HL-60/S4 treated with phorbol 12-myristate 13-acetate at 8.2 ng/mL for 4 days and 3 days (cell line): ENCODE results near the gene ST3GAL5.

ENCODE experiments used
- in situ Hi-C: fragments of 300-500 bp; cut with MboI; formaldehyde crosslinking; loops from 2 replicates; pipeline ENCODE4 v1.15.0; 2022; ENCODE audit warnings: low sequenced_read_pairs

Gene ST3GAL5

DNA sequence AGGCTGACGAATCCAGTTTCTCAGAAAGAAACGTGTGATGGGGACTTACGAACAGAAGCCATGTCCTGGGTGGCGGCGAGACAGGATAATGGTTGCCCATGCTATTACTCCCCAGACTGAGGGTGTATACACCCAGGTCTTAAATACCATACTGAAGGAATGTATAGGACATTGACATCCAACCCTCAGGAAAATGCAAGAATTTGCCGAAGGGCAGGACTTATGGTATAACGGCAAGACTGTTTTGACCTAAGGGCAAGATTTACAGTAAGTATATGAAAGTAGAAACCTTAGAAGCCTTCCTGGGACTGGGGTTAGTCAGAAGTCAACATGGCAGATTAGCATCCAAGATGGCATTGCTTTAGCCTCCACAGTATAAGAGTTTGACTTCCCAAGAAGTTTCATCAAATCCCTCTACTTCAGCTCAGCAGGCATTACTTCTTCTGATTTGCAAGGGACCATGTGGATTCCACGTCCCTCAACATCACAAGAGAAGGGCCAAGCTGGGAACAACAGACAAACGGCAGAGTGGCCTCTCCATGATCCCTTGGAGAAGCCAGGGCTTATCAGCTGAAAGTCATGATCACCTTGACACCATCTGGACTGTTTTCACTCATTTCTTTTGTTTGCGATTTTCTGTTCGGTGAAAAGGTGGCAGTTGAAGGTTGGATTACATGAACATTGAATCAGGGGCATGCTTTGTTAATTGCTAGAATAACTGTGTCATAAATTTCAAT lies 21.1 kb downstream of the ST3GAL5 start:
- in situ Hi-C loops = no loop called here

DNA sequence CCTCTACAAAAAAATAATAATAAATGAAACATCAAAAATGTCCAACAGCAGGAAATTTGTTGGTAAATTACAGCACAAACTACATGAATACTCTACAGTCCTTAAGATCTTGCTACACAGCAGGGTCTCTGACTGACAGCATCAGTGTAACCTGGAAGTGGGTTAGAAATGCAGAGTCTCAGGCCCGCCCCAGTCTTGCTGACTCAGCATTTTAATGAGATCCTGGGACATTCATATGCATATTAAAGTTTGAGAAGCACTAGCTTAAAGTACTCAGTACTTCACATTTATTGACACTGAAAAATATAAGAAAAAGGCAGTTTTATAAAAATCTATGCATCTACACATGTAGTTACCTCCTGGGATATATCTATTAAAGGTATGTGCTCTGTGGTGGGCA lies 21.7 kb downstream of the ST3GAL5 start:
- in situ Hi-C loops = no loop called here

- in situ Hi-C loops = no loop called here
Measured at GRCh38 chr2:85866165-85866659, 22.6 kb downstream of the ST3GAL5 start.

DNA sequence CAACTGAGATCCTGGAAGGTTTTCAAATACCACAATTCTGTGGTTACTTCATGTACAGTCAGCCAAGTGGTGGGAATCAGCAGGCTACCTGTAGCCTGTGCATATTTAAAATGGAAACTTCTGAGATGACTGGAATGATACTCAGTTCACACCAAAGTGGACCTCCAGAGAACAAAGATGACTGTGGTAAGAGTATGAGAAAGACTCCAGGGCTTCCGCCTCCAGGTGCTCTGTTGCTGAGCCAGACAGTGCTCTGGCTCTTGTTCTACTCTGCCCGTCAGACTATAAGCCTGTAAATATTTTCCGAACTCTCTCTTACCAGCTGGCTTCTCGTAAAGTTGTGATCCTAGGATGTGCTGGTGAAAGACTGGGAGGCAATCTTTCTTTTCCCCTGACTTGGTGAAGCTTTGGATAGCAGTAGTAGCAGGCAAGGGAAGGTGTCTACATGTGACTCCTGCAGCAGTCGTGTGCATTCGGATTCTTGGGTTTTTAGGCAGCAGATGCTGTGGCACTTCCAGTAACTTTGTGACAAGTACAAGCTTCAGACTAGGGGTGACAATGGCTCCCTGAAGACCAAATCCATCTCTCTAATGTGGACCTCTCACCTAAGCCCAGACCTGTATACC lies 23.1 kb downstream of the ST3GAL5 start:
- in situ Hi-C loops = no loop called here

GRCh38 chr2:85864654-85865053 lies 24.1 kb downstream of the ST3GAL5 start:
- in situ Hi-C loops = no loop called here

GRCh38 chr2:85862426-85862825 lies 26.4 kb downstream of the ST3GAL5 start:
- in situ Hi-C loops = no loop called here

DNA sequence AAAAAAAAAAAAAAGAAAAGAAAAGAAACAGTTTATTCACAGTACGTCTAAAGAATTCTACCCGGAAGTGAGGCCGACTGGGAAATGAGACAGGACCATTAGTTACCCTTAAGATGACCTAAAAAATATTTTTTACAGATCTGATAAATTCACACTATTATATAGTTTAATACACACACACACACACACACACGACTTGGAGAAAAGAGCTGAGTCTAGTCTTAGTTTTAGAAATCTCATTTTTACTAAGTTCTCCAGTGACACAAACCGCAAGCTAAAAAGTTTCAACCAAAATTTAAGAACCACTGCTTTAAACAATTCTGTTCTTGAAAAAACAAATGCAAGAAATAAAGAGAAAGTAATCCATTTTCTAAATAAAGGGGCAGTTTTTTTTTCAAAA lies 27.1 kb downstream of the ST3GAL5 start:
- in situ Hi-C loops = no loop called here

- in situ Hi-C loops = no loop called here
Measured at GRCh38 chr2:85861180-85861579, 27.6 kb downstream of the ST3GAL5 start.

DNA sequence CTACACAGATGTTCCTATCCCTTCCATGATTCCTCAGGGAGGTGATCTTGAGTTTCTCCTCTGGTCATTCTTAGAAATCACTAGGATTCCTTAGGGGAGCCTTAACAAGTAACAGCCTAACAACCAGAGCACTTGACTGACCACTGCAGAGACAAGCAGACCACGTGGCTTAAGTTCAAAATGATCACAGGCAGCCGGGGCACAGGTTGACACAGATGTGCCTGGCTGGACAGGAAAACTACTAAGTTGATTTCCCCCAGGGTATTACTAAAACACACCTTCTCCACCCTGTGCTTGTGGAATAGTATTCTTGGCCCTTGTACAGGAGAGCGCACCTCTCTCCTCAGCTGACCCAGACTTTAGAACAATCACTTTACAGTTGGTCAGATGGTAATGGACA lies 29.9 kb downstream of the ST3GAL5 start:
- in situ Hi-C loops = no loop called here

DNA sequence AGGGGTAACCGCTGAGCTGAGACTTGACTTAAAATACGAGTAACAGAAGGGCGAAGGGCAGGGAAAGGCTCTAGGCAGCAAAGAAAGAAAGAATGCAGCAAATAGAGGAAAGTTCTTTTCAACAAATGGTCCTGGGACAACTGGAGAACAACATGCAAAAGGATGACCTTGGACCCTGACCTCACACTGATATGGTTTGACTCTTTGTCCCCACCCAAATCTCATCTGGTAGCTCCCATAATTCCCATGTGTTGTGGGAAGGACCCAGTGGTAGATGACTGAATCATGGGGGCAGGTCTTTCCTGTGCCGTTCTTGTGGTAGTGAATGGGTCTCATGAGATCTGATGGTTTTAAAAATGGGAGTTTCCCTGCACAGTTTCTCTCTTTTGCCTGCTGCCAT lies 33.9 kb downstream of the ST3GAL5 start:
- in situ Hi-C loops = no loop called here

DNA sequence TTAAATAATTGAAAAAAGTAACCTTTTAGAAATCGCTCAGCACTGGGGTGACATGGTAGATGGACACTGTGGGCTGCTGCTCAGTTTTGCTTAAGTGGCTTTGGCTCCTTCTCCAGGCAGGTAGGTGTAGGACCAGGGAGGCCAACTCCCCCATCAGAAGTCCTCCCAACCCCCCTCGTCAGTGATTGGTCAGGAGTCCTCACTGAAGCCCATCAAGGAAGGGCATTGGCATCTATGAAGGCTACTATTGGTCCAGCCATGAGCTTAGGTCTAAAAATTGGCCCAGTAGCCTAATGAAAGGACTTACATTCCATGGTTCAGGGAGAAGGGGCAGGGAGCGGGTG lies 34.7 kb downstream of the ST3GAL5 start:
- in situ Hi-C loops = no loop called here

- in situ Hi-C loops = no loop called here
Measured at GRCh38 chr2:85853499-85854165, 35.2 kb downstream of the ST3GAL5 start.

GRCh38 chr2:85852937-85853498 lies 35.8 kb downstream of the ST3GAL5 start:
- in situ Hi-C loops = no loop called here

GRCh38 chr2:85852152-85852840 lies 36.5 kb downstream of the ST3GAL5 start:
- in situ Hi-C loops = no loop called here

DNA sequence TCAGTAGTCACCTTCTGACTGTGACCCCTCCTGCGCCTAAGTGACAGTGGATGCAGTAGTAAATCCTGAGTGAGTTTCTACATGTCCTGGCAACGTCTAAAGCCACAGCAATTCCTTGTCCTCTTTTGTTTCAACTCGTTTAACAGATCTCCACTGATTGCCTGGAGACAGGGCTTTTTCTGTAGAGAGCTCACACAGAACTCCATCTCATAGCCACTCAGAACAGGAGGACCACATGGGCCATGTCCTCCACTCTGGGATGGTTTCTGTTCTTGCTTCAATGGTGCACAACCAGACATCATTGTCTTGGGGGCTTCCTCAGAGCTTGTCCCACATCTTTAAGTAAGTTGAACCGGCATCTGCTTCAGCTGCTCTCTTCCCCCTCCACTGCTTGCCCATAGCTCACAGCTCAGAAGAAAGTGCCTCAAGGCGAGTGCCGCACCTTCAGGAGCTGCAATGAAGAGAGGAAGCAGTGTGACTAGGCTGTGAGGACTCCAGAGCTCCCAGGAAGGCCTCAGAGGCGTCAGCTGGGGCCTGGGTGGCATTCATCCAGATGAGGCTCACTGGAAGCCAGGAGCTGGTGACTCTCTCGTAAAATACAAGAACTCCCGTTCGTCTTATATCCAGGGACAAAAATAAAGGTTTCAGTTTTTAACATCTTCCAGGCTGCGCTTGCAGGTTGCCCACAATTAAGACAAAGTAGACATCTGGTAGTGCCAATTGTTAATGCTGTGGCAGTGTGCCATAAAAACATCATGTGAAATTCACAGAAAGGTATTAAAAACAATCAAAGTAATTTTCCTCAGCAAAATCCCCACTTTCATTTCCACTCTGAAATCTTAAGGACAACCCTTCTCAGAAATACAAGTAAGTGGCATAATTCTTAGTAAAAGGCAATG lies 37.3 kb downstream of the ST3GAL5 start:
- in situ Hi-C loops = no loop called here

- in situ Hi-C loops = no loop called here
Measured at GRCh38 chr2:85850451-85850850, 38.3 kb downstream of the ST3GAL5 start.

GRCh38 chr2:85847051-85847588 lies 41.7 kb downstream of the ST3GAL5 start:
- in situ Hi-C loops = no loop called here

DNA sequence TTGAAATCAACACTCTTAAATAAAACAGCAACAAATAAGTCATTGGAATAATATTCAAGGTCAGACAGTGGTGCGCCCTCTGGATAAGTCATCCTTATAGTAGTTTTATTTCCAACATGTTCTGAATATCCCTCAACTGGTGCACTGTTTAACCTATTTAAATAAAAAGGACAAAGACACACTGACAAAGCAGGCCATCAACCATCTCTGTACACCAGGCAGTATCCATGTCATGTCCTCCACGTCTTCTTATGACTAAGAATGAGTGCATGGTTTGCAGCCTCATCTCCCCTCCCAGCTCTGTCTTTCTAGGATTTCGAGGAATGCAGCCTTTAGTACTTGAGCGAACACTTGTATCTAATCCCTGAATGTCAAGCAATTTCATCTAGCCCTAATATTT lies 42.4 kb downstream of the ST3GAL5 start:
- in situ Hi-C loops = no loop called here

GRCh38 chr2:85844486-85844885 lies 44.3 kb downstream of the ST3GAL5 start:
- in situ Hi-C loops = no loop called here

DNA sequence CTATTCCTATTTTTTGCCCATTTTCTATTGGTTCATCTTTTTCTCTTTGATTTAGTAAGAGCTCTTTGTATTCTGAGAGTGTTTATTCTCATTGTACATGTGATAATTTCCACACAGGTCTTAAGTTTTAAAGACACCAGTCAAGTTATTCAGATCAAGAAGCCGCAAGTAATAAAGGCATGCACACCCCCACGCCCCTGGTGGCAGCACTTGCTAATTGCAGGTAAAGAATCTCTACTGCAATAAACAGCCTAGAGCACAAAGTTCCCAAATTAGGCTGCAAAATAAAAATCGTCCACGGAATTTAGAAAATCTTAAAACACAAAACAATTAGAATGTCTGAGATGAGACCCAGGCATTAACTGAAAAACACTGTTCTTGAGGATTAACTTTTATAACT lies 45.2 kb downstream of the ST3GAL5 start:
- in situ Hi-C loops = no loop called here
